Stimulated activated CD4-positive, alpha-beta T cell treated with anti-CD3 and anti-CD28 coated beads, Interleukin-2, amount 100 ng/mL, for 48 hours (primary cell): ENCODE data around the gene DSCAM.

Experiments
- DNase-seq, 2 donors: peaks; one replicate each; pipeline ENCODE4 v3.0.0-alpha.2; 2020

Gene DSCAM

GRCh38 chr21:40160911-40161310 lies 686.0 kb downstream of the DSCAM start:
- no peak for DNase-seq

GRCh38 chr21:40158366-40158765 lies 688.6 kb downstream of the DSCAM start:
- no peak for DNase-seq

- DNase-seq: no peak
Measured at GRCh38 chr21:40155563-40155962, 691.4 kb downstream of the DSCAM start.

GRCh38 chr21:40153351-40153750 lies 693.6 kb downstream of the DSCAM start:
- no peak for DNase-seq

- no peak for DNase-seq
Measured at GRCh38 chr21:40152476-40152875, 694.5 kb downstream of the DSCAM start.

- no peak for DNase-seq
Measured at GRCh38 chr21:40151611-40152010, 695.3 kb downstream of the DSCAM start.

GRCh38 chr21:40146216-40146837 lies 700.6 kb downstream of the DSCAM start:
- no peak for DNase-seq

GRCh38 chr21:40143822-40144525 lies 703.0 kb downstream of the DSCAM start:
- peak; percentile 50 to 55 for DNase-seq

GRCh38 chr21:40141621-40142020 lies 705.3 kb downstream of the DSCAM start:
- DNase-seq: no peak

GRCh38 chr21:40140675-40141074 lies 706.3 kb downstream of the DSCAM start:
- no peak for DNase-seq

GRCh38 chr21:40139636-40140035 lies 707.3 kb downstream of the DSCAM start:
- DNase-seq: no peak

- no peak for DNase-seq
Measured at GRCh38 chr21:40136571-40136970, 710.4 kb downstream of the DSCAM start.

- DNase-seq: no peak
Measured at GRCh38 chr21:40134731-40135492, 712.0 kb downstream of the DSCAM start.

- no peak for DNase-seq
Measured at GRCh38 chr21:40130476-40130875, 716.5 kb downstream of the DSCAM start.

- DNase-seq: no peak
Measured at GRCh38 chr21:40129809-40130208, 717.1 kb downstream of the DSCAM start.

GRCh38 chr21:40128891-40129290 lies 718.1 kb downstream of the DSCAM start:
- no peak for DNase-seq

- DNase-seq: no peak
Measured at GRCh38 chr21:40120940-40121575, 725.9 kb downstream of the DSCAM start.

- no peak for DNase-seq
Measured at GRCh38 chr21:40118527-40118926, 728.4 kb downstream of the DSCAM start.

- DNase-seq: no peak
Measured at GRCh38 chr21:40117236-40117635, 729.7 kb downstream of the DSCAM start.

GRCh38 chr21:40115775-40116174 lies 731.2 kb downstream of the DSCAM start:
- no peak for DNase-seq

GRCh38 chr21:40102682-40103081 lies 744.3 kb downstream of the DSCAM start:
- no peak for DNase-seq

- DNase-seq: no peak
Measured at GRCh38 chr21:40099809-40100208, 747.1 kb downstream of the DSCAM start.

GRCh38 chr21:40095477-40095876 lies 751.5 kb downstream of the DSCAM start:
- no peak for DNase-seq

GRCh38 chr21:40080385-40080784 lies 766.6 kb downstream of the DSCAM start:
- no peak for DNase-seq
